Stimulated activated CD4-positive, alpha-beta T cell treated with anti-CD3 and anti-CD28 coated beads, Interleukin-15, amount 100 ng/mL, for 1 hour (primary cell): ENCODE results near the gene WDR70.
"Not testable (repeated sequence)": the region's sequence is repeated elsewhere in the genome, so short reads cannot be mapped to it uniquely, and the experiment has no call there.

Experiments
- DNase-seq, 2 donors: peaks; one replicate each; pipeline ENCODE4 v3.0.0-alpha.2; 2020; ENCODE audit warnings: low read depth in 1 of 2, low spot score in 1 of 2

WDR70 gene

GRCh38 chr5:37672118-37672588 lies 293.0 kb downstream of the WDR70 start:
- not testable (repeated sequence) for DNase-seq

GRCh38 chr5:37674361-37674760 lies 295.2 kb downstream of the WDR70 start:
- DNase-seq, result not testable (repeated sequence)

GRCh38 chr5:37679326-37679725 lies 300.2 kb downstream of the WDR70 start:
- not testable (repeated sequence) for DNase-seq

GRCh38 chr5:37679903-37680302 lies 300.8 kb downstream of the WDR70 start:
- not testable (repeated sequence) for DNase-seq

GRCh38 chr5:37683072-37683471 lies 304.0 kb downstream of the WDR70 start:
- no peak for DNase-seq

- DNase-seq, result no peak
Measured at GRCh38 chr5:37685211-37685610, 306.1 kb downstream of the WDR70 start.

GRCh38 chr5:37685816-37686215 lies 306.7 kb downstream of the WDR70 start:
- no peak for DNase-seq

- not testable (repeated sequence) for DNase-seq
Measured at GRCh38 chr5:37688925-37689324, 309.8 kb downstream of the WDR70 start.

GRCh38 chr5:37694333-37694732 lies 315.2 kb downstream of the WDR70 start:
- DNase-seq, result not testable (repeated sequence)

GRCh38 chr5:37694867-37695266 lies 315.7 kb downstream of the WDR70 start:
- DNase-seq, result no peak

GRCh38 chr5:37695647-37696046 lies 316.5 kb downstream of the WDR70 start:
- DNase-seq, result no peak

GRCh38 chr5:37696190-37697021 lies 317.3 kb downstream of the WDR70 start:
- no peak for DNase-seq

- no peak for DNase-seq
Measured at GRCh38 chr5:37701868-37702267, 322.8 kb downstream of the WDR70 start.

GRCh38 chr5:37703841-37704241 lies 324.7 kb downstream of the WDR70 start:
- DNase-seq, result no peak

GRCh38 chr5:37704406-37704805 lies 325.3 kb downstream of the WDR70 start:
- DNase-seq, result no peak

- no peak for DNase-seq
Measured at GRCh38 chr5:37709020-37709419, 329.9 kb downstream of the WDR70 start.

- no peak for DNase-seq
Measured at GRCh38 chr5:37710965-37711364, 331.8 kb downstream of the WDR70 start.

GRCh38 chr5:37712750-37713149 lies 333.6 kb downstream of the WDR70 start:
- DNase-seq, result no peak

- DNase-seq, result no peak
Measured at GRCh38 chr5:37714756-37715155, 335.6 kb downstream of the WDR70 start.

- DNase-seq, result no peak
Measured at GRCh38 chr5:37715361-37715760, 336.2 kb downstream of the WDR70 start.

- no peak for DNase-seq
Measured at GRCh38 chr5:37715992-37716391, 336.9 kb downstream of the WDR70 start.

- no peak for DNase-seq
Measured at GRCh38 chr5:37716405-37716804, 337.3 kb downstream of the WDR70 start.

- DNase-seq, result no peak
Measured at GRCh38 chr5:37717276-37717612, 338.1 kb downstream of the WDR70 start.
